MCF 10A (cell line): ENCODE measurements around the gene KAZN. TPM values are rescaled to one million over a fixed set of nuclear protein-coding genes. Genes with fewer than 3 reads are reported as not detected.

Experiments used
- BruUV-seq: library from RNA; stranded (reverse); fragments of 400-500 nt; replicated peaks from 2 replicates; lab custom pipeline; 2021; lab: Mats Ljungman, UMichigan
- CTCF ChIA-PET: fragments of 300-600 bp; sonication (Branson Sonifier 250); formaldehyde crosslinking; extraction: SDS; loops from one replicate; lab custom pipeline; 2021; ENCODE audit warnings: antibody characterized with exemption, inconsistent platforms; lab: Yijun Ruan, JAX
- POLR2A ChIA-PET: fragments of 300-600, 350-650 bp; sonication (Branson Sonifier 250); formaldehyde crosslinking; extraction: SDS; loops from one replicate; lab custom pipeline; 2020; ENCODE audit warnings: antibody characterized with exemption, inconsistent platforms; lab: Yijun Ruan, JAX
- DNase-seq: peaks from one replicate; pipeline ENCODE4 v3.0.0-alpha.2; 2018; ENCODE audit not compliant: unreplicated experiment
- H3K27ac Mint-ChIP-seq: one replicate; pipeline ENCODE4 v1.8.0; 2022; ENCODE audit warnings: mild to moderate bottlenecking, low read depth, mixed read lengths; ENCODE audit not compliant: unreplicated experiment
- H3K27me3 Mint-ChIP-seq: one replicate; pipeline ENCODE4 v1.8.0; 2022; ENCODE audit warnings: mixed read lengths; ENCODE audit not compliant: insufficient read depth, unreplicated experiment
- H3K36me3 Mint-ChIP-seq: one replicate; pipeline ENCODE4 v1.8.0; 2022; ENCODE audit warnings: mild to moderate bottlenecking, moderate library complexity, mixed read lengths; ENCODE audit not compliant: insufficient read depth, unreplicated experiment
- H3K4me1 Mint-ChIP-seq: one replicate; pipeline ENCODE4 v1.8.0; 2022; ENCODE audit warnings: mixed read lengths; ENCODE audit not compliant: insufficient read depth, unreplicated experiment
- H3K4me3 Mint-ChIP-seq: one replicate; pipeline ENCODE4 v1.8.0; 2022; ENCODE audit warnings: mild to moderate bottlenecking, moderate library complexity, mixed read lengths; ENCODE audit not compliant: unreplicated experiment
- H3K9me3 Mint-ChIP-seq: one replicate; pipeline ENCODE4 v1.8.0; 2022; ENCODE audit warnings: mixed read lengths; ENCODE audit not compliant: unreplicated experiment
- CTCF ChIP-seq: fragments of 200-600 bp; IDR thresholded peaks from one replicate; pipeline ENCODE4 v1.8.0; 2022; ENCODE audit warnings: antibody characterized with exemption, mild to moderate bottlenecking; ENCODE audit not compliant: unreplicated experiment
- intact Hi-C: fragments of 100-400 bp; cut with micrococcal nuclease; formaldehyde crosslinking; loops from 2 replicates; pipeline ENCODE4 v1.14.1; 2022
- total RNA-seq: library from RNA; stranded (reverse); gene quantifications from 2 replicates; pipeline ENCODE4 v1.2.3, GENCODE V29; 2022

Gene KAZN
- total RNA-seq, 1 experiment from 2014 or later: 3.3 TPM

GRCh38 chr1:14705824-14706223 lies 107.3 kb downstream of the KAZN start:
- no peaks in the 10 kb centered on the region for H3K36me3 Mint-ChIP-seq
- H3K27me3 Mint-ChIP-seq: no peaks in the 10 kb centered on the region
- POLR2A ChIA-PET: no interaction called here
- intact Hi-C loops: no loop called here
- H3K9me3 Mint-ChIP-seq: peaks cover 9% of the 10 kb centered on the region
- H3K27ac Mint-ChIP-seq: no peak overlapping the region
- CTCF ChIA-PET: interaction anchor here (0.6 to 1.2 kb wide), 2 partner anchors 10 to 74 kb away, joined by 3 read pairs; no protein-coding TSS in a partner anchor
- peaks cover 6% of the 10 kb centered on the region for H3K4me1 Mint-ChIP-seq
- TF ChIP-seq CTCF: no peak
- BruUV-seq: no TSS peak
- H3K4me3 Mint-ChIP-seq: no peak overlapping the region
- no peak for DNase-seq

DNA sequence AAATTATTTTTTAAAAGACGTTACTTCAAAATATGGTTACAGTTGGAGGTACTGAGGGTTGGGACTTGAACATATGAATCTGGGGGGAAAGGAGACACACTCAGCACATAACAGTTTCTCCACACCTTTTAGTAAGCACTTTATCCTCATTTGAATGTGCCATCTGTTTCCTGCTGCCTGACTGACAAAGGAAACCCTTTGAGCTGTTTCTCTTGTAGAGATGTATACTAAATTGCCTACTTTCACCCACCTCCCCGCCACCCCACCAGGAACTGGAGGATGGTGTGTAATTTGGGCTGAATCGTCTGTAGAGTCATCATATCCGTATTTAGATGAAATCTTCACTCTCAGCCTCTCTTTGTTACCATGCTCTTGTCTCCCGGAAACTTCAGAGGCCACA lies 108.1 kb downstream of the KAZN start:
- Mint-ChIP-seq H3K36me3 (no peaks in the 10 kb centered on the region), H3K4me1 (peaks cover 6% of the 10 kb centered on the region), H3K27ac (no peak overlapping the region), H3K9me3 (peaks cover 9% of the 10 kb centered on the region), H3K27me3 (no peaks in the 10 kb centered on the region), H3K4me3 (no peak overlapping the region)
- no peak for TF ChIP-seq CTCF
- POLR2A ChIA-PET: no interaction called here
- no peak for DNase-seq
- no TSS peak for BruUV-seq
- CTCF ChIA-PET: no interaction called here
- intact Hi-C loops: no loop called here

DNA sequence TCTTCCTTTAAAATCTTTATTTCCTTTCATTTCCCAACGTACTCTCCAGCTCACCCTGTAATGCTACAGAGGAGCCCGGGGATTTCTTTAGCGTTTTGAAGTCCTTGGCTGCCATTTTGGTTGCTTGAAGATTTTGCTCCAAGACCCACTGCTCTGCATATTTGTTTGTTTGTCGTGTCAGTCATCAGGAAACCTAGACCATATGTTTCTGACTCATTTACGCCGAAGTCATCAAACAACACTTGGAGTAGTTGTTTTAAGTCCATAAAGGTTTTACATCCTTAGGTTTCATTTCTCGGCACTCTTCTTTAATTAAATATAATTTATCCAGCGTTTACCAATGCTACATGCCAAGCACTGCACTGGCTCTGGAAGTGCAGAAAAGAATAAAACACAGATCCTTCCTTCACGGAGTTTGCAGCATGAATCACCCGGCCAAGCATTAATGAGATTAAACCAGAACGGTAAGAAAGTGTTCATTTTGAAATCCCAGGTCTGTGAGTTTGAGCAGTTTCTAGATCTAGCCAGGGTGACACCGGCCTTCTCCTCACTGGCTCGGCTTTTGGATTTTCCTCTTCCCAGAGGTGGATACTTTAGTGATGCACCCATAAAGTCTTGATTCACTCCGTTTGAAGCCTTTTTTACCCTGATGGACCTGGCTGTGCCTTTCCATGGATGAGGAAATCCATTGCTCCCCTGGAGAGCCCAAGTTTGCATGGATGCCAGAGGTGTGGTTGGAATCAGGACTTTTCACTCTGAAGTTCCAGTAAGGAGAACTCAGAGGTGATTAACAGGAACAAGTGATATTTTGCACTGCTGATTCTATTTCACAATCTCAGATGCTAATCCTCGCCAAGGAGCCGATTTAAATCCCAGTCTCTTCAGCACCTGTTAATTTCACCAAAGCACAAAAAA lies 109.3 kb downstream of the KAZN start:
- DNase-seq: no peak
- intact Hi-C loops: no loop called here
- CTCF ChIA-PET: no interaction called here

More for the DNA sequence above, 109.3 kb downstream of the KAZN start:
- no peak overlapping the region for H3K4me3 Mint-ChIP-seq
- POLR2A ChIA-PET: interaction anchor here (0.6 to 0.9 kb wide), 2 partner anchors 37 to 710 kb away, joined by 3 read pairs; no protein-coding TSS in a partner anchor
- H3K27me3 Mint-ChIP-seq: no peaks in the 10 kb centered on the region
- no peak for TF ChIP-seq CTCF
- peaks cover 9% of the 10 kb centered on the region for H3K9me3 Mint-ChIP-seq
- no peak overlapping the region for H3K27ac Mint-ChIP-seq
- H3K4me1 Mint-ChIP-seq: peaks cover 10% of the 10 kb centered on the region
- BruUV-seq: no TSS peak
- H3K36me3 Mint-ChIP-seq: no peaks in the 10 kb centered on the region
